ENCODE measurements around the gene GPAM. TPM values are rescaled to one million over a fixed set of nuclear protein-coding genes. Genes with fewer than 3 reads are reported as not detected.

The GPAM gene
- total RNA-seq, 1 experiment from 2014 or later, result 16.0 TPM

GRCh38 chr10:112159469-112159868 lies 24.1 kb downstream of the GPAM start:
- Mint-ChIP-seq H3K27ac (no peak overlapping the region), H3K36me3 (ENCODE audit: insufficient read depth in 1 of 3, low read depth in 3 of 3) (peaks cover 38 to 81% (median 69%) of the 10 kb centered on the region in 3 experiments; a peak in 6 of 7 replicates)
- no peaks in the 10 kb centered on the region for H3K4me1 ChIP-seq (ENCODE audit: insufficient read depth, low read length)

More at GRCh38 chr10:112159469-112159868, 24.1 kb downstream of the GPAM start:
- no peak overlapping the region for H4K8ac ChIP-seq (replicated peaks; ENCODE audit: insufficient read length, low read depth, low read length)
- no peak overlapping the region for H2AFZ ChIP-seq (ENCODE audit: low read length)
- H3K23ac ChIP-seq (ENCODE audit: insufficient read length, low read depth, low read length), result no peak overlapping the region
- 0 out of 2 replicates have a peak, but pooled peaks cover 2% of the 10 kb centered on the region for H3K79me2 ChIP-seq (ENCODE audit: insufficient read depth, low read length)
- H3K4me2 ChIP-seq (ENCODE audit: insufficient read depth, insufficient read length, low read length), result no peak overlapping the region
- no peaks in the 10 kb centered on the region for H3K4me1 Mint-ChIP-seq
- H2BK12ac ChIP-seq (ENCODE audit: insufficient read length, low read depth, low read length), result no peak overlapping the region
- no peaks in the 10 kb centered on the region for H4K20me1 ChIP-seq (ENCODE audit: control insufficient read depth, insufficient read depth, insufficient read length)
- H3K4me3 Mint-ChIP-seq, result no peak overlapping the region
- no peaks in the 10 kb centered on the region for H3K27me3 ChIP-seq (ENCODE audit: insufficient read depth, low read length)
- no peaks in the 10 kb centered on the region for H3K23me2 ChIP-seq (ENCODE audit: insufficient read length, low read depth, low read length, poor library complexity, severe bottlenecking)
- H3K56ac ChIP-seq (ENCODE audit: insufficient read length, low read depth, low read length), result no peak overlapping the region
- no peak overlapping the region for H4K91ac ChIP-seq (ENCODE audit: insufficient read length, low read depth, low read length)
- H2BK5ac ChIP-seq (ENCODE audit: insufficient read length, low read length), result no peak overlapping the region
- H2BK15ac ChIP-seq (ENCODE audit: low read depth, low read length), result no peak overlapping the region
- TF ChIP-seq CTCF (conservative IDR thresholded peaks at IDR 0.05), result no peak
- no peaks in the 10 kb centered on the region for H3K9me3 Mint-ChIP-seq
- H4K5ac ChIP-seq (ENCODE audit: insufficient read length, low read depth, low read length), result no peak overlapping the region
- H3K9me3 ChIP-seq (ENCODE audit: control insufficient read depth, low read depth, low read length), result no peaks in the 10 kb centered on the region
- no peak overlapping the region for H3K14ac ChIP-seq (ENCODE audit: insufficient read depth, low read length)
- H3K27ac ChIP-seq (ENCODE audit: insufficient read length, low read depth, low read length), result no peak overlapping the region
- no peaks in the 10 kb centered on the region for H3K27me3 Mint-ChIP-seq (ENCODE audit: low read depth)
- no peak overlapping the region for H3T11ph ChIP-seq (ENCODE audit: low read length)
- H3K4ac ChIP-seq (ENCODE audit: low read depth, low read length), result no peak overlapping the region
- H2AK5ac ChIP-seq (ENCODE audit: insufficient read length, low read length), result no peak overlapping the region
- no peak overlapping the region for H3K18ac ChIP-seq (ENCODE audit: insufficient read length, low read depth, low read length)
- H2BK120ac ChIP-seq (ENCODE audit: low read depth, low read length, poor library complexity, severe bottlenecking), result no peak overlapping the region
- H2BK20ac ChIP-seq (ENCODE audit: low read depth, low read length, poor library complexity, severe bottlenecking), result no peak overlapping the region
- WGBS (ENCODE audit: extremely low coverage, insufficient read length, low lambda C conversion rate), result no CpG with 5 or more reads among the region's 8 CpGs
- H3K79me1 ChIP-seq (ENCODE audit: insufficient read depth, low read depth, low read length, poor library complexity, severe bottlenecking), result no peaks in the 10 kb centered on the region
- DNase-seq, result no peak
- H3K9ac ChIP-seq (ENCODE audit: extremely low read depth, insufficient read length, low read length), result no peak overlapping the region

All from H9 (cell line).